Measurements from ENCODE around the gene CCL17. TPM values are rescaled to one million over a fixed set of nuclear protein-coding genes. Genes with fewer than 3 reads are reported as not detected.

CCL17 gene
- total and polyA plus RNA-seq, 10 of the 15 experiments (the other 5 are each of a cell fraction or from before 2014, with no cell fraction given), result 1.2 to 84.9 (median 34.2) TPM

DNA sequence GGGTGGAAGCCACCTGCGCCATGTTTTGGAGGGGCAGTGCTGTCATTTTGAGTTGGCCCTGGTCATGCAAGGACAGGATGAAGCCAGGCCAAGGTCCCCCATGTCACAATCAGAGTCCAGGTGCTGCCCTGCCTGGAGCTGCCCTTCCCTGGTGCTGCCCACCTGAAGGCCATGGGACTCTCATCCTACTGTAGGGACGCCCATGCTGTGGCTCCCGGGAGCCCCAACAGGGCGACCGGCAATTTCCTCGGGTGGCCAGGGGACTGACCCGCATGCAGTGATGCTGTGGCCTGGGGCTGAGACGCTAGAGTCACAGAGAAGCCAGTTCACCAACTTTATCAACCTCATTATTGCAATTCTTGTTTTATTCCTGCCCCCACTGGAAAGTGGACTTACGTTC, 8.0 kb downstream of the CCL17 start (continued):
- TF ChIP-seq, protein P1, sequence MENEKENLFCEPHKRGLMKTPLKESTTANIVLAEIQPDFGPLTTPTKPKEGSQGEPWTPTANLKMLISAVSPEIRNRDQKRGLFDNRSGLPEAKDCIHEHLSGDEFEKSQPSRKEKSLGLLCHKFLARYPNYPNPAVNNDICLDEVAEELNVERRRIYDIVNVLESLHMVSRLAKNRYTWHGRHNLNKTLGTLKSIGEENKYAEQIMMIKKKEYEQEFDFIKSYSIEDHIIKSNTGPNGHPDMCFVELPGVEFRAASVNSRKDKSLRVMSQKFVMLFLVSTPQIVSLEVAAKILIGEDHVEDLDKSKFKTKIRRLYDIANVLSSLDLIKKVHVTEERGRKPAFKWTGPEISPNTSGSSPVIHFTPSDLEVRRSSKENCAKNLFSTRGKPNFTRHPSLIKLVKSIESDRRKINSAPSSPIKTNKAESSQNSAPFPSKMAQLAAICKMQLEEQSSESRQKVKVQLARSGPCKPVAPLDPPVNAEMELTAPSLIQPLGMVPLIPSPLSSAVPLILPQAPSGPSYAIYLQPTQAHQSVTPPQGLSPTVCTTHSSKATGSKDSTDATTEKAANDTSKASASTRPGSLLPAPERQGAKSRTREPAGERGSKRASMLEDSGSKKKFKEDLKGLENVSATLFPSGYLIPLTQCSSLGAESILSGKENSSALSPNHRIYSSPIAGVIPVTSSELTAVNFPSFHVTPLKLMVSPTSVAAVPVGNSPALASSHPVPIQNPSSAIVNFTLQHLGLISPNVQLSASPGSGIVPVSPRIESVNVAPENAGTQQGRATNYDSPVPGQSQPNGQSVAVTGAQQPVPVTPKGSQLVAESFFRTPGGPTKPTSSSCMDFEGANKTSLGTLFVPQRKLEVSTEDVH (IDR thresholded peaks at IDR 0.05; ENCODE audit: low read depth, partially characterized antibody), result no peak
- TF ChIP-seq, protein P2, sequence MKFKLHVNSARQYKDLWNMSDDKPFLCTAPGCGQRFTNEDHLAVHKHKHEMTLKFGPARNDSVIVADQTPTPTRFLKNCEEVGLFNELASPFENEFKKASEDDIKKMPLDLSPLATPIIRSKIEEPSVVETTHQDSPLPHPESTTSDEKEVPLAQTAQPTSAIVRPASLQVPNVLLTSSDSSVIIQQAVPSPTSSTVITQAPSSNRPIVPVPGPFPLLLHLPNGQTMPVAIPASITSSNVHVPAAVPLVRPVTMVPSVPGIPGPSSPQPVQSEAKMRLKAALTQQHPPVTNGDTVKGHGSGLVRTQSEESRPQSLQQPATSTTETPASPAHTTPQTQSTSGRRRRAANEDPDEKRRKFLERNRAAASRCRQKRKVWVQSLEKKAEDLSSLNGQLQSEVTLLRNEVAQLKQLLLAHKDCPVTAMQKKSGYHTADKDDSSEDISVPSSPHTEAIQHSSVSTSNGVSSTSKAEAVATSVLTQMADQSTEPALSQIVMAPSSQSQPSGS (IDR thresholded peaks at IDR 0.05; ENCODE audit: low read length), result no peak
- TF ChIP-seq, protein P3, sequence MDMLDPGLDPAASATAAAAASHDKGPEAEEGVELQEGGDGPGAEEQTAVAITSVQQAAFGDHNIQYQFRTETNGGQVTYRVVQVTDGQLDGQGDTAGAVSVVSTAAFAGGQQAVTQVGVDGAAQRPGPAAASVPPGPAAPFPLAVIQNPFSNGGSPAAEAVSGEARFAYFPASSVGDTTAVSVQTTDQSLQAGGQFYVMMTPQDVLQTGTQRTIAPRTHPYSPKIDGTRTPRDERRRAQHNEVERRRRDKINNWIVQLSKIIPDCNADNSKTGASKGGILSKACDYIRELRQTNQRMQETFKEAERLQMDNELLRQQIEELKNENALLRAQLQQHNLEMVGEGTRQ (IDR thresholded peaks at IDR 0.05; ENCODE audit: borderline replicate concordance, low read depth, low read length), result no peak
- no peak for TF ChIP-seq SMC3 (IDR thresholded peaks at IDR 0.05; ENCODE audit: borderline replicate concordance, low read length)
- no peak for TF ChIP-seq SP1 (IDR thresholded peaks at IDR 0.05; ENCODE audit: low read depth, low read length)
- TF ChIP-seq, protein P4, sequence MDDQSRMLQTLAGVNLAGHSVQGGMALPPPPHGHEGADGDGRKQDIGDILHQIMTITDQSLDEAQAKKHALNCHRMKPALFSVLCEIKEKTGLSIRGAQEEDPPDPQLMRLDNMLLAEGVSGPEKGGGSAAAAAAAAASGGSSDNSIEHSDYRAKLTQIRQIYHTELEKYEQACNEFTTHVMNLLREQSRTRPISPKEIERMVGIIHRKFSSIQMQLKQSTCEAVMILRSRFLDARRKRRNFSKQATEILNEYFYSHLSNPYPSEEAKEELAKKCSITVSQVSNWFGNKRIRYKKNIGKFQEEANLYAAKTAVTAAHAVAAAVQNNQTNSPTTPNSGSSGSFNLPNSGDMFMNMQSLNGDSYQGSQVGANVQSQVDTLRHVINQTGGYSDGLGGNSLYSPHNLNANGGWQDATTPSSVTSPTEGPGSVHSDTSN (IDR thresholded peaks at IDR 0.05; ENCODE audit: insufficient replicate concordance, low read depth, low read length), result no peak
- TF ChIP-seq, protein P5, sequence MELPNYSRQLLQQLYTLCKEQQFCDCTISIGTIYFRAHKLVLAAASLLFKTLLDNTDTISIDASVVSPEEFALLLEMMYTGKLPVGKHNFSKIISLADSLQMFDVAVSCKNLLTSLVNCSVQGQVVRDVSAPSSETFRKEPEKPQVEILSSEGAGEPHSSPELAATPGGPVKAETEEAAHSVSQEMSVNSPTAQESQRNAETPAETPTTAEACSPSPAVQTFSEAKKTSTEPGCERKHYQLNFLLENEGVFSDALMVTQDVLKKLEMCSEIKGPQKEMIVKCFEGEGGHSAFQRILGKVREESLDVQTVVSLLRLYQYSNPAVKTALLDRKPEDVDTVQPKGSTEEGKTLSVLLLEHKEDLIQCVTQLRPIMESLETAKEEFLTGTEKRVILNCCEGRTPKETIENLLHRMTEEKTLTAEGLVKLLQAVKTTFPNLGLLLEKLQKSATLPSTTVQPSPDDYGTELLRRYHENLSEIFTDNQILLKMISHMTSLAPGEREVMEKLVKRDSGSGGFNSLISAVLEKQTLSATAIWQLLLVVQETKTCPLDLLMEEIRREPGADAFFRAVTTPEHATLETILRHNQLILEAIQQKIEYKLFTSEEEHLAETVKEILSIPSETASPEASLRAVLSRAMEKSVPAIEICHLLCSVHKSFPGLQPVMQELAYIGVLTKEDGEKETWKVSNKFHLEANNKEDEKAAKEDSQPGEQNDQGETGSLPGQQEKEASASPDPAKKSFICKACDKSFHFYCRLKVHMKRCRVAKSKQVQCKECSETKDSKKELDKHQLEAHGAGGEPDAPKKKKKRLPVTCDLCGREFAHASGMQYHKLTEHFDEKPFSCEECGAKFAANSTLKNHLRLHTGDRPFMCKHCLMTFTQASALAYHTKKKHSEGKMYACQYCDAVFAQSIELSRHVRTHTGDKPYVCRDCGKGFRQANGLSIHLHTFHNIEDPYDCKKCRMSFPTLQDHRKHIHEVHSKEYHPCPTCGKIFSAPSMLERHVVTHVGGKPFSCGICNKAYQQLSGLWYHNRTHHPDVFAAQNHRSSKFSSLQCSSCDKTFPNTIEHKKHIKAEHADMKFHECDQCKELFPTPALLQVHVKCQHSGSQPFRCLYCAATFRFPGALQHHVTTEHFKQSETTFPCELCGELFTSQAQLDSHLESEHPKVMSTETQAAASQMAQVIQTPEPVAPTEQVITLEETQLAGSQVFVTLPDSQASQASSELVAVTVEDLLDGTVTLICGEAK (IDR thresholded peaks at IDR 0.05; ENCODE audit: borderline replicate concordance), result no peak
- TF ChIP-seq KDM1A (IDR thresholded peaks at IDR 0.05; ENCODE audit: borderline replicate concordance), result no peak
- TF ChIP-seq BACH1 (IDR thresholded peaks at IDR 0.05; ENCODE audit: borderline replicate concordance), result no peak
- no peak for TF ChIP-seq BHLHE40 (IDR thresholded peaks at IDR 0.05; ENCODE audit: borderline replicate concordance in 1 of 2, low read depth in 2 of 2, low read length in 1 of 2)
- TF ChIP-seq, protein P6, sequence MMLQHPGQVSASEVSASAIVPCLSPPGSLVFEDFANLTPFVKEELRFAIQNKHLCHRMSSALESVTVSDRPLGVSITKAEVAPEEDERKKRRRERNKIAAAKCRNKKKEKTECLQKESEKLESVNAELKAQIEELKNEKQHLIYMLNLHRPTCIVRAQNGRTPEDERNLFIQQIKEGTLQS (IDR thresholded peaks at IDR 0.05; ENCODE audit: borderline replicate concordance, extremely low read depth, low read depth, low read length), result no peak
- no peak for TF ChIP-seq NFYA (IDR thresholded peaks at IDR 0.05; ENCODE audit: borderline replicate concordance, low read depth, low read length)
- TF ChIP-seq CHD2 (IDR thresholded peaks at IDR 0.05; ENCODE audit: borderline replicate concordance, low read depth, low read length), result no peak
